Measurements from ENCODE around the gene PMEPA1.

Gene PMEPA1

DNA sequence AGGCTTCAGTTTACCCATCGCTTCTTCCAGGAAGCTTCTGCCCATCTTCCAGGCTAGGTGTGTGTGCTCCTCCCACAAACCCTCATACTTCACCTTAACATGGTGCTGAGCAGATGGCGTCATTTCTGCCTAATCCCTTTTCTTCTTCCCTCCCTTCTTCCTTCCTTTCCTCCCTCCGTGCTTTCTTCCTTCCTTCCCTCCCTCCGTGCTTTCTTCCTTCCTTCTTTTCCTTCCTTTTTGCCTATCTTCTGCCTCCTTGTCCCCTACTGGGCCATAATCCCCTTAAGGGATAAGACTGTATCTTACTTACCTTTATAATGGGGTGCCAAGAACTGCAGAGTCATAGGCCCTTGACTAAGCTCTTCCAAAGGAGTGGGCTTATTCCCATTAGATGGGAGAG lies 27.5 kb upstream of the PMEPA1 start:
- no peak for DNase-seq (ENCODE audit: low read depth in 2 of 3, low spot score in 2 of 3)

DNA sequence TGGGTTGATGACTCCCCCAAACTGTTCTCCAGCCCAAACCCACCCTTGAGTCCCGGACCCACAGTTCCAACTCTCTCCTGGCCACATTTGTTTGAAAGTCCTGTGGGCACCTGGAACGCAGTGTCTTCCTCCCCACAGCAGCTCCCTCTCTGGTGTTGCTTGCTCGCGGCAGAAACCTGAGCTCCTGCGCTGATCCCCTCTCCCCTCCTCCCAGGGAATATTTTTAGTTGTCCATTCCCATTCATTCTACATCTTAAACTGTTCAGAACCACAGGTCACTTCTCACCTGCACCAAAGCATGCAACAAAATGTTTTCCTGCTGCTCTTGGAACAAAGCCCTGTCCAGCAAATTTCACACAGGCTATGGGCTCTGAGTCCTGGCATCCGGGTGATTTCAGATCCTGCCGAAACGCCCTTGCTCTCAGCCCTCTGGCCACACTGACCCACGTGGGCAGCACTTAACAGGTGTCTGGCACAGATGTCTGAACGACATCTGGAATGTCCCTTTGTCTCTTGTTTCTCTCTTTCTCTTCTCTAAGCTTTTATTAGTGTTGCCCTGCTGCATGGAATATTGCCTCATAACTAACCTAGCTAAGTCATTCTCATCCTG lies 27.0 kb upstream of the PMEPA1 start:
- no peak for DNase-seq (ENCODE audit: low read depth in 2 of 3, low spot score in 2 of 3)

DNA sequence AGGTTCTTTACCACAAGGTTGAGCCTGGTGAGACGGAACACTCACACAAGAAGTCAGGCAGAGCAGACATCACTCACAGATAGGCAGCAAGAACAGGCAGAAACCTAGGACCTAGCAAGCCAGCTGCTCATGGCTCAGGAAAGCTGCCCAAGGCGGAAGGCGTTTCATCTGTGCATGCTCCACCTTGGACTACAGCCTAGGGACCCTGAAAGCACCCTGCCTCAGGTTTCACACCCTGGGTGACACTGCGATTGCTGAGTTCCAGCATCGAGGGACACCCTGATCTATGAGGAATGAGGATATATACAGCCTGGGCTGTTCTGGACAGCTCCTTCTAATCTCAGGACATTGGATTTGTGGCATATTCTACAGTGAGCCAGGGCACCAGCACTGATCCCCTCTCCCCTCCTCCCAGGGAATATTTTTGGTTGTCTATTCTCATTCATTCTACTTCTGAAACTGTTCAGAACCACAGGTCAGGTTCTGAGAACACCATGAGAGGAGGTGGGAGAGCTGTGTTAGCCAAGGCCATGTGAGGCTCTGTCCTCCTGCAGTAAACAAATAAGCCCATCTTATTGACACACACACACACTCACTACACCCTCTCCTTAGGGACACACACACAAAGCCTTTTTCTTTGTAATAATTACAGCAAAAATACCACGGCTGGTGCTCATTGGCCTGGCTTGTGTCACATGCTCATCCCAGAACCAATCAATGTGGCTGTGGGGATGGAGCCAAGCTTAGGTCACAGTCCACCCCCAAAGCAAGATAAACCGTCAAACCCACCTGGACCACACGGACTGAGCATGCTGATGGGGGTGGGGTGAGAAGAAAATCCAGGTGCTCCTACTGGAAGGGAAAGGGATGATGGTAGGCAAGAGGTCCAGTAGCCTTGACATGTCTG lies 26.3 kb upstream of the PMEPA1 start:
- DNase-seq (ENCODE audit: low read depth in 2 of 3, low spot score in 2 of 3), result no peak

DNA sequence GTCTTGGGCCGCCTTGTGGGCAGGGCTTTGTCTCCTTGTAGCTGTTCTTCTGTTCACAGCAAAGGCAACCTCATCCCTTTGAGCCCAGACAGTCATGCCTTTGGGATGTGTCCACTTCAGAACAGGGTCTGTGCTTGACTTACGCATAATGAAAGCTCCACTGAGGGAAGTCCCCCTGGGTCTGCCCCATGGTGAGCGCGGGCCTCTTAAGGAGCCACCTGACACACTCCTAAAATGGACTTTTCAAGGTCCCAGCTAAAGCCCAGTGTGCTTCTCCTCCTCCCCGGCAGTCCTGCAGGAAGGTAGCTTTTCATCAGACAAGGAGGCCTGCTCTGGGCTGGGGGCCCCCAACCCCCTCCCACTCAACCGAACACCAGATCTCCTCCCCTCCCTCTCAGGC lies 24.9 kb upstream of the PMEPA1 start:
- no peak for DNase-seq (ENCODE audit: low read depth in 2 of 3, low spot score in 2 of 3)

DNA sequence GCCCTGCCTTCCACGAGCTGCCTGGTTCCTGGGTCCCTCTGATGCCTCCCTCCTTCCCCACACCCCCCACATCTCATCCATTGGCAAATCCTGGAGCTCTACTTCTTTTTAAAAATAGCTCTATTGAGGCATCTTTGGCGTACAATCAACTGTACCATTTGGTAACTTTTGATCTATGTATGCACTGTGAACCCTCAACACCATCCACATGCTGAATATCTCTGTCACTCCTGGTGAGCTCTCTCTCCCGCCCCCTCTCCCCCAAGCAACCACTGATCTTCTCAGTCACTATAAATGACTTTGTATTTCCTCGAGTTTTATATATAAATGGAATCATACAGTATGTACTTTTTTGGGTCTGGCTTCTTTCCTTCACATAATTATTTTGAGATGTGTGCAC lies 22.4 kb upstream of the PMEPA1 start:
- DNase-seq (ENCODE audit: low read depth in 2 of 3, low spot score in 2 of 3), result no peak

DNA sequence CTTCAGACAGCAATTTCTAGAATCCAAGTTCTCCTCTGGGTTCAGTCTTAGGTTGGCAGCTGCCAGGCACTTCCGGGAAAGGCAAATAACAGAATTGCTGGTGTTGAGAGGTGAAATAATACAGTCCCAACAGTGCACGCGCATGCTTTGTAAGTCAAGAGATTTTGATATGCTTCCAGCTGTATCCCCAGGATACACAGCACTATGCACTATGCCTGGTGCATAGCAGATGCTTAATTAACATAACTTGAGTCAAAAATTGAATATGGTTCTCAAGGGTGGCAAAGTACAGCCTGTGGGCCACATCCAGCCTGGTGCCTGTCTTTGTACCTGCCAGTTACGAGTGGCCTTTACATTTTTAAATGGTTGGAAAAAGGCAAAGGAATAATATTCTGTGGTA lies 18.9 kb upstream of the PMEPA1 start:
- DNase-seq (ENCODE audit: low read depth in 2 of 3, low spot score in 2 of 3), result no peak

DNA sequence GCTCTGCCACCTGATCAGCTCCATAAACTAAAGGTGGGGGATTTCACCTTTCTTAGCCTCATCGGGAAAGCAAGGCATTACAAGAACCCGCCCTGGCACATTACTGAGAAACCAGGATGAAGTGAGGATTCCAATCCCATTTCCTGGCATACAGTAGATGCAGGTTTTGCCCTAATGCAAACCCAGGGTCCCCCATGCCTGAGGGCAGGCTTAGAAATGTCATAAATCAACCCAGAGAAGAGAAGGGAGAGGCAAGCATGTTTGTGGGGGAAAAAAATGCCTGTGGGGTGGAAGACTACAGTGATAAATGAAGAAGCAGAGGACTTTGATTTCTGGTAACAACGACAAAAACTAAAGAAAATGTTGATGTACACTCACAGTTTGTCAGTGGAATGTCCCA lies 18.0 kb upstream of the PMEPA1 start:
- no peak for DNase-seq (ENCODE audit: low read depth in 2 of 3, low spot score in 2 of 3)

DNA sequence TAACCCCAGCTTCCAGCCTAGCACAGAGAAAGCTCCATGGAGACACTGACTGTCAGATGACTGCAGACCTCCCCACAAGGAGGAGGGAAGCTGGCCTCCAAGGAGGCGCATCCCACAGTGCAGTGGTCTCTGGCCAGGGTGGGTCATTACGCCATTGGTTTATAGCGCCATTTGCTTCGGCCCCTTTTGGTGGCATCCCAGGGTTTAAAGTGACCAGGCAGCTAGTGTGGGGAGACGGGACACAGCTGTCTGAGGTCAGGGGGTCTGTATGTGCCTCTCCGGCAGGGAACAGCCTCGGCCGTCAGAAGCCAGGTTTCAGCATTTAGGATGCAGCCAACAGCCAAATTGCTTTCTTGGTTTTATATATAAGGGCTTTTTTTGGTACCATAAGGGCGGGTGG lies 15.8 kb upstream of the PMEPA1 start:
- no peak for DNase-seq (ENCODE audit: low read depth in 2 of 3, low spot score in 2 of 3)

DNA sequence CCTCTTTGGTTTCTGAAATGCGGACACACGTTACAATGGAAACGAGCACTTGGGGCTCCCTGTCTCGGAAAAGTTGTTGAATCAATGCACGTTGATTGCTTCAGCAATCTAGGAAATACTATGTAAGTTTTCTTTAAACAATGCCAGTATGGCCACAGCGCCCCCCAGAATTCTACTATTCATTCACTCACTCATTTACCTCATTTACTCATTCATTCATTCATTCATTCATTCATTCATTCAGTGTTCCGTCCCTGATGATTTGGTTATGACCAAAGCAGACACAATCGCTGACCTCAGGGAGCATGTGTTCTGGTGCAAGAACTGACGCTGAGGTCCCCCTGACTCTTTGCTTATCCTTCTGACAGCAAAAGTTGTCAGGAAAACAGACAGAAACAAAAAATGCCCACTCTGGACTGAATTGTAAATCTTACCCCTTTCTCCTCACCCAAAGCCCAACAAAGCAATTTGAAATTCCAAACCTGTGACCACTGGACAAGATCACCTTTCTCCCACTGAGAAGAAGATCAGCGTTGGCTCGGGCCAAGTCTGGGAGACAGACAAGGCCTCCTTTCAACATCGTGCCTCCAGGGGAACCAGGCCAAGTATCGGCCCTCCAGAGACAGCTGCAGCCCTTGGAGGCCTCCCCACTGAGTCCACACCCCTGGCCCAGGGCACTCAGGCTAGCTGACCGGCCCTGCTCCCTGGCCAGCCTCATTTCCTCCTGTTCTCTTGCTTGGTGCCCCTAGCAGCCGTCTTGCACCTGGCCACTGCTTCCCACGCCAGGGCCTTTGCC lies 15.0 kb upstream of the PMEPA1 start:
- no peak for DNase-seq (ENCODE audit: low read depth in 2 of 3, low spot score in 2 of 3)

DNA sequence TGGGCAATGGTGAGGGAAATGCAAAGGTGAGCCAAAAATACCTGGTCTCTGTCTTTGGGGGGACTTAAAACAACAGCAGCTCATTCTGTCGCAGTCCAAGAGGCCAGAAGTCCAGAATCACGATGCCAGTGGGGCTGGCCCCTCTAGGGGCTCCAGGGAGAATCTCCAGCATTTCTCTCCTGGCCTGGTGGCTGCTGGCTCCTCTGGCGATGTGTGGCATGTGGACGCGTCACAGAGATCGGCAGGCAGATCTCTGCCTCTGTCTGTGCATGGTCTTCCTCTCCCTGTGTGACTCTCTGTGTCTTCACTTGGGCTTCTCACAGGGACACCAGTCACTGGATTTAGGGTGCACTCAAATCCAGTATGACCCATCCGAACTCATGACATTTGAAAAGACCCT lies 14.0 kb upstream of the PMEPA1 start:
- no peak for DNase-seq (ENCODE audit: low read depth in 2 of 3, low spot score in 2 of 3)

DNA sequence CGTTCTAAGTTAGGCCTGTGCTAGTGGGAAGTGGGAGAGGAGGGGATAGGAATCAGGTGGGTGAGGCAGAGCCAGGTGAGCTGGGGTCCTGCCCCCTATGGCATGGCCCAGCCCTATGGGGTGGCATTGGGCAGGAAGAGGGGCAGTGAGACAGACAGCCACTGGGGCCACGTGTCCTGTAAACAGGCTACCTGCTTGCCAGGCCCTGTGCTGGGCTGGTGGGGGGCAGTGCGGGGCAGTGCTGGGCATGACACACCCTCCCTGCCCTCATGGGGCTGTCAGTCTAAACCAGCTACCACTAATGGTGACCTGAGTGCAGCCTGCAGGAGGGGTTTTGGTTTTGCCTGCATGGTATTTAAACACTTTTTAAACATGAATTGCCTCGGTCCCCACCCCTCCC lies 10.1 kb upstream of the PMEPA1 start:
- no peak for DNase-seq (ENCODE audit: low read depth in 2 of 3, low spot score in 2 of 3)

DNA sequence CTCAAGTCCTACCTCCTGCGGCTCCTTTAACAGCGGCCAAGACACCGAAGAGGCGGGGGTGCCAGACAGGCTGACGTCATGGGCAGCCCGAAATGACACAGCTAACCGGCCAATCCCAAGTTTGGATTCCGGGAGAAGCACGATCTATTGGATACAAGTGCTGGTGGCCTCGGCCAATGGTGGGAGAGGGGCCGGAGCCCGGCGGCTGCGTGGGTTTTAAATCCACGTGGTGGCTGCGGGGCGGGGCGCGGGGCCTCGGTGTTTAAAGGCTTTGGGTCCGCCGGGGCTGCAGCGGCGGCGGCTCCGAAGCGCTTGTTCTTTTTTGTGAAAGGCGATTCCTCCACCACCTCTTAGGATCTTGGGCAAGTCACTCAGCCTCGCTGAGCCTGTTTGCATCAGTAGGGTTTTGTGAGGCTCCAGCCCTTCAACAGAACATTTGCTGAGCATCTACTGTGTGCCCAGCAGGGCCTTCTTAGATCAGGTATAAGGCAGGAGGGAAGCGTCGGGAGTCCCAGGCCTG lies 8.7 kb upstream of the PMEPA1 start:
- DNase-seq (ENCODE audit: low read depth in 2 of 3, low spot score in 2 of 3), result peak; percentile 75 to 81 (median 75)

DNA sequence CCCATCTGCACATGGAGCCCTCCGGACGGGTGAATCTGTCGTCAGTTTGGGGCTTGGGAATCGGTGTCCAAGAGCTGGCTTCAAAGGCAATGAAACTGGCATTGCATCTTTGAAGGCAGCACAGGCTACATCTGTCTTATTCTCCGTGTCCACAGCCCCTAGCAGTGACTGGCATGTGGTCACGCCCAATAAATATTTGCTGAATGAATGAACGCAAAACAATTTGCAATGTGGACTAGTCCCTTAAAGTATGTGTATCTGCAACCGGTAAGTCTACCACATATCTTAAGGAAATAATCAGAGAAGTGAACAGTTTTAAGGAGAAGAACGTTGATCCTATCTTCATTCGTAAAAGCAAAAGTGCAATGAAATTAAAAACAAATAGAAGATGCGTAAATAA lies 8.0 kb upstream of the PMEPA1 start:
- DNase-seq (ENCODE audit: low read depth in 2 of 3, low spot score in 2 of 3), result no peak

DNA sequence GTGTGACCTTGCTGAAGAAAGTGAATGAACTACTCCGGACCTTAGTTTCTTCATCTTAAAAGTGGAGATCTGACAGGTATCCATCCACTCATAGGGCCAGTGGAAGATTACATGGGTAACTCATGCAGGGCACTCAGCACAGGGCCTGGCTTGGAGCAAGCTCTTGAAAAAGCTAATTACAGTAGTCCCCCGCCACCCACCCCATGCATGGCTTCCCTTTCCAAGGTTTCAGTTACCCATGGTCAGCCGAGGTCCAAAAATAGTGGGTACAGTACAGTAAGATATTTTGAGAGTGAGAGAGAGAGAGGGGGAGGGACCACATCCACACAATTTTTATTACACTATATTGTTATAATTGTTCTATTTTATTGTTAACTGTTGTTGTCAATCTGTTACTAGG lies 7.1 kb upstream of the PMEPA1 start:
- DNase-seq (ENCODE audit: low read depth in 2 of 3, low spot score in 2 of 3), result no peak

DNA sequence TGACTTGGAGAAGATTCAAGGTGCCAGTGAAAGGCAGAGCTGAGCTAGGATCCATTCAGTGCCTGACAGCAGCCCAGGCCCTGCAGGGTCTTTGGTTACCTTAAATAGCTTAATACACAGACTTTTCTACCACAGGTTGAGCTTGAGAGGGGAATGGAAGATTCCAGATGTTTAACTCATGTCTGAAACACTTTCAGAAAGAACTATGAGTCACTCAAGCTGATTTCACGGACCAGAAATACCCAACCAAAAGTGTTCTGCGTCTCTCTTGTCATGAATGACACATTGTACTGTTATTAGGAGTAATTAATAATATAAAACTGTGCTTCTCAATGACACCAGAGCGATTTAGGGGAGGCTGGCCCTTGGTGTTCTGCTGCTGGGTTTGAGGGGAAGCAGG lies 6.4 kb upstream of the PMEPA1 start:
- no peak for DNase-seq (ENCODE audit: low read depth in 2 of 3, low spot score in 2 of 3)

DNA sequence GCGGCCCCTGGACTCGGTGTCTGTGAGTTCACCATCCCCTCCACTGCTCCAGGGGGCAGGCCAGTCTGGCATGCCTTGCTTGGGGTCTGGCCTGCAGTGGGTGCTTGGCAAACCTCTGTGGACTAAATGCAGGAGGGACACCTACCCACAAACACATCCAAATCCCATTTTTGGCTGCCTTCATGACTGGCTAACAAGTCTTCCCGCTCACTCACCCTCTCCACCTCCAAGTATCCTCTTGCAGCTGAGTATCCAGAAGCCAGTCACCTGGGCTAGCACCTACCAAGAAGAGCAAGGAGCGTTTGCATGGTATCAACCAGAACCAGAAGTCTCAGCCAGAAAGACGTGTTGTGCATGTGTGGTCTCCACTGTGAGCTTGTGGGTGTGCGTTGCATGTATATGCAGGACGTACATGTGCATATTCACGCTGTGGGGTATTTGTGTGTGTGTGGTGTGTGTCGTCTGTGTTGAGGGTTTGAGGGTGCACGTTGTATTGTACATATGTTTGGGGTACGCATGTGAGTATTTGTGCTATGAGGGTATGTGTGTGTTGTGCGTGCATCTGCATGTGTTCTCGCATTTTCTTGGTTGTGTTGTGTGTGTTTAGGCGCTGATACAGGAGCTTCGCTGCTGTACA lies 5.6 kb upstream of the PMEPA1 start:
- no peak for DNase-seq (ENCODE audit: low read depth in 2 of 3, low spot score in 2 of 3)

DNA sequence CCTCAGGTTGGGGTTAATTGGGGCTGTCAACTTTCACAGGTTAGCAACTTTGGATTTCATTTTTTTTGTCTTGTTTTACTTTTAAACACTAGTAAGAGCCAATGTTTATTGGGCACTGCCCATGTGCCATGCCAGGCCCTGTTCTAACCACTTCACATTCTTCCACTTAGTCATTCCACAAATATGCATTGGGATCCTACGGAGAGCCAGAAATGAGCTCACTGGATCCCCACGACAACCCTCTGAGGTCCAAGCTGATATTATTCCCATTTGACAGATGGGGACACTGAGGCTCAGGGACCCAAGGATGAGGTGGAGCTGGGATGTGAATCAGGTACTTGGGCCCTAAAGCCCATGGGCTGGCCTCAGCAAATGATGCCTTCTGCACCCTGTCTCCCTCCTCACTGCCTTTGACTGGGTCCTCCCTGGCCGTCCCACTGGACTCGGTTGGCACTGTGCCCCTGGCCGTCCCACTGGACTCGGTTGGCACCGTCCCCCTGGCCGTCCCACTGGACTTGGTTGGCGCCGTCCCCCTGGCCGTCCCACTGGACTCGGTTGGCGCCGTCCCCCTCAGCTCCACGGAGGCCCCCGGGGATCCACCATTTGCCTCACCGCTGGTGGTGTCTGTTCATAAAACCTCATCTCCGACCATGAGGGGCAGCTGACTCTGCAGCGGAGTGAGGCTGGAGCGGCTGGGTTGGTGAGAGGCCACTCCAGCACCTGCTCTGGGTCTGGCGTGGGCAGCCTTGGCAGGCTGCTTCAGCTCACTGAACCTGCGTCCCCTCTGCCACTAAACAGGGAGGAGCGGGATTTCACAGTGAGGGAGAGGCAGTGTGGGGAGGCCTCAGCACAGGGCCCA lies 4.8 kb upstream of the PMEPA1 start:
- DNase-seq (ENCODE audit: low read depth in 2 of 3, low spot score in 2 of 3), result no peak

DNA sequence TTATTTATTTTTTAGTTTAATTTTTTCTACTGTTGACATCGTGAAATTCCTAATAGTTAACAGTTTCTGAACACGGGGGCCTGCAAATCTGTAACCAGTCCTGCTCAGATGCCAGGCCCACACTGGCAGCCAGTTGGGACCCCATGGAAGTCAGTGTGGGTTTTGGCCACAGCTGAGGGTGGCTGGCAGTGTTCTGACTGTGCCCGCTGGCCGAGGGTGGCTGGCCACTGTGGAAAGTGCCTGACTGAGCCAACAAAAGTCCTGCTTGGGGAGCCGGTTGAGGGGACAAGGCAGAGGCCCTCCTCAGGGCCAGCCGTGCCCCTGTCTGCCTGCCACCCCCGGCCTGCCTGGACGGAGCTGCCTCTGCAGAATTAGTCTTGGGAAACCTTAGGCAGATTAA lies 4.1 kb upstream of the PMEPA1 start:
- DNase-seq (ENCODE audit: low read depth in 2 of 3, low spot score in 2 of 3), result no peak

DNA sequence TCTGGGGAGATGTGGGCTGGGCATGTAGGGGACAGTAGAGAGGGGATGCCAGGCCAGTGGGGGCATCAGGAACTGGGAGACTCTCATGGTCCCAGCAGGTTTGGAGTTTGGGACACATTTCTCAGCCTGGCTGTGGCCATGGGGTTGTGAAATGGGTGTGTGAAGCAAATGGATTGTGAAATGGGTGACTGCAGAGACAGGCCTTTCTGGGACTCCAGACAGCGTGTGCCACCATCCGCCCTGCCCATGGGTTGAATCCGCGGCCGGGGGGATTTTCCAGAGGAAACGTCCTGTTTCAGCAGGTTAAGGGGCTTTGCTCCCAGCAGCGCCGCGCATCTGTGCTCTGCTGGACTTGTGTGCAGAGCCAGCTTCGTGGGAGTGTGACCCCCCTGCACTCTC lies 3.7 kb upstream of the PMEPA1 start:
- no peak for DNase-seq (ENCODE audit: low read depth in 2 of 3, low spot score in 2 of 3)

DNA sequence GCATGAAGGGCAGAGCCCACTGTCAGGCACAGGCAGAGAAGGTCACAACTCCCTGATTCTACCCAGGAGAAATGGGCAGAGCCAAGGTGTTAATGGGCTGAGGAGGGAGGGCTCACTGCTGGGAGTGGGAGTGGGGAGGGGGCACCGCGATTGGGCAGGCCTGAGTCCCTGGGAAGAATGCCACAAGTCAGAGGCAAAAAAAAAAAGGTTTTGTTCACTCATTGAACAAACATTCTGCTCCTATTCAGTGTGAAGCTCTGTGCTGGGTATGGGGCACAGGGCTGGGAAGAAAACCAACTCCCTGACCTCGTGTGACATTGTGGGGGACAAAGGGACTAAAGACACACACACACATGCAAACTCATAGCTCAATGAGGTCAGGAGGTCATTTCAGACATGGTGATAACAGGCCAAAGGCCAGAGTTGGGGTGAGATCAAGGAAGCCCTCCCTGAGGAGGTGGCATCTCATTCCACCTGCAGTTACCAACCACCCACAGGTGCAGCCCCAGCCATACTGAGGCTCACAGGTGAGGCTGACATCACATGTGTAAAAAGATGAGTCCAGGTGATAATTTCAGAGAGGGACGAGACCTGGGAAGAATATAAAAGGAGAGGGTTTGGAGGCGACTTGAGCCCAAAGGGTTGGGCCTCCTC lies 3.2 kb upstream of the PMEPA1 start:
- no peak for DNase-seq (ENCODE audit: low read depth in 2 of 3, low spot score in 2 of 3)
